Adrenal gland (tissue), 12 donors: Measurements from ENCODE around the gene SHANK3. TPM values are rescaled to one million over a fixed set of nuclear protein-coding genes. Genes with fewer than 3 reads are reported as not detected.

ENCODE experiments used
- DNase-seq, 7 donors: peaks; one replicate each; pipeline ENCODE4 v3.0.0-alpha.2; 2019 to 2020
- H3K27ac ChIP-seq, 5 donors: fragments of 200-600 bp; sonication (generic) in 4 of 5; 1 replicate in 3 of 5; 2 replicates in 2 of 5; pipeline versions ENCODE4 v1.5.1 to v1.8.0; 2016 to 2020; ENCODE audit warnings: mild to moderate bottlenecking in 1 of 5
- H3K27me3 ChIP-seq: fragments of 200-600 bp; 2 replicates; pipeline ENCODE4 v1.8.0; 2021
- H3K36me3 ChIP-seq, 2 donors: fragments of 200-600 bp; replicated peaks in 1 of 2; 1 replicate in 1 of 2; 2 replicates in 1 of 2; pipeline versions ENCODE4 v1.5.1 to v1.8.0; 2018 to 2022
- H3K4me1 ChIP-seq, 2 donors: fragments of 200-600 bp; replicated peaks in 1 of 2; 1 replicate in 1 of 2; 2 replicates in 1 of 2; pipeline versions ENCODE4 v1.5.1 to v1.8.0; 2018 to 2021
- H3K4me3 ChIP-seq, 4 donors: fragments of 200-600 bp; sonication (generic) in 3 of 4; one replicate each; pipeline ENCODE4 v1.5.1; 2016 to 2018
- H3K9me3 ChIP-seq, 3 donors: fragments of 200-600 bp; sonication (generic) in 1 of 3; replicated peaks in 1 of 3; 1 replicate in 2 of 3; 2 replicates in 1 of 3; pipeline versions ENCODE4 v1.5.1 to v1.8.0; 2016 to 2021
- POLR2A ChIP-seq, 2 donors: fragments of 450-650 bp; IDR thresholded peaks; one replicate each; pipeline ENCODE4 v1.6.1; 2017; ENCODE audit warnings: antibody characterized with exemption in 2 of 2, mild to moderate bottlenecking in 2 of 2, moderate library complexity in 1 of 2
- WGBS, 4 donors: extraction: QIAGEN DNeasy Blood & Tissue Kit in 2 of 4; methylation state at CpG; one replicate each; pipeline versions ENCODE4 v1.1.5 to v1.1.7; 2013 to 2017; 5-methylcytosine and 5-hydroxymethylcytosine counted together
- intact Hi-C, 2 donors: fragments of 100-400 bp; cut with DNase I; formaldehyde crosslinking; loops; one replicate each; pipeline versions ENCODE4 v1.14.1 to v1.15.0; 2022 to 2023
- polyA plus RNA-seq, 3 donors: library from polyadenylated mRNA; stranded (reverse); fragments of 200-250 nt in 2 of 3; fragments of 350-450 nt in 1 of 3; fragmentation: Illumina TruSeq in 1 of 3; extraction: RNeasy Lipid Tissue Mini Kit (QIAGEN cat#74804) in 1 of 3; gene quantifications; one replicate each; pipeline ENCODE4 v1.2.3, GENCODE V29; 2013 to 2014
- total RNA-seq, 9 donors: library from RNA; depleted of rRNA in 4 of 9; stranded (reverse); fragments of >200 nt in 4 of 9; fragments of 120-200 nt in 1 of 9; fragmentation: NEBNext Ultra II Directional in 1 of 9; extraction: Animal tissue kit (Norgen Biotek cat#: 25700) in 1 of 9; gene quantifications; one replicate each; pipeline versions ENCODE4 v1.1.0 to v1.2.4, GENCODE V29; 2013 to 2023
- TF ChIP-seq, protein P1 (sequence below), 6 experiments: fragments of 450-650 bp in 4 of 6; fragments of 200-600 bp in 2 of 6; sonication (generic) in 1 of 6; IDR thresholded peaks; 1 replicate in 5 of 6; 2 replicates in 1 of 6; pipeline versions ENCODE4 v1.5.1 to v1.8.0; 2016 to 2021; ENCODE audit warnings: antibody characterized with exemption in 6 of 6, mild to moderate bottlenecking in 2 of 6, moderate library complexity in 1 of 6
- donor health status: healthy with polysubstance abuse.
- donor health status: Bipolar disorder and iron deficiency.
- donor health status: DM: yes; HTN: yes; CAD: no.
- donor health status: DM: no; HTN: no; CAD: no.
- donor health status: DM: no; HTN: no; CAD: no.
- donor health status: DM: yes; HTN: yes; CAD: no.

Gene SHANK3
- total and polyA plus RNA-seq, 12 donors = 0.88 to 44.0 (median 9.8) TPM

DNA sequence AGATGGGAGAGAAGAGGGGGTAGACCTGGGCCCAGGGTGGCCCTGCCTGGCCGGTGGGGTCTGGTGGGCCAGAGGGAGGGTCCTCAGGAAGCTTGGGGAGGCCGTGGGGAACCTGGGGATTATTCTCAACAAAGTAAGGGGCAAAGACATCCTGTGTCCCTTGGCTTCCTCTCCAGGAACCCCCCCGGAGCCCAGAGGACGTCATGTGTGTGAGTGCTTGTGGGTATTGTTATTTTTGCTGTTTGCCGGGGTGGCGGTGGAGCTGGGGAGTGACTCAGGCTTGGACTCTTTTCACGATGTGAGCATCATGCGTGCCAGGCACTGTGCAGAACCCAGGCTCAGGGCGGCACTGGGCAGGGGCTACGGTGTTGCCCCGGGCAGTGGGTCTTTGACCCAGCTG lies 982 bp upstream of the SHANK3 start:
- no peaks in the 10 kb centered on the region for H3K36me3 ChIP-seq
- WGBS, 4 donors = 55 to 78% (median 57%) methylated on average over 2 to 11 of the region's 11 CpGs
- H3K4me3 ChIP-seq = no peak overlapping the region
- H3K9me3 ChIP-seq = no peaks in the 10 kb centered on the region
- peaks cover 20% of the 10 kb centered on the region for H3K27me3 ChIP-seq
- TF ChIP-seq POLR2A (IDR thresholded peaks at IDR 0.05) = no peak
- intact Hi-C loops = no loop called here
- peak in 1 of 7 donors; percentile 50 for DNase-seq
- H3K27ac ChIP-seq = peak overlapping the region in 4 of 5 donors; percentile 19 to 85 (median 43)
- peaks cover 0 to 6% of the 10 kb centered on the region in 2 donors for H3K4me1 ChIP-seq

DNA sequence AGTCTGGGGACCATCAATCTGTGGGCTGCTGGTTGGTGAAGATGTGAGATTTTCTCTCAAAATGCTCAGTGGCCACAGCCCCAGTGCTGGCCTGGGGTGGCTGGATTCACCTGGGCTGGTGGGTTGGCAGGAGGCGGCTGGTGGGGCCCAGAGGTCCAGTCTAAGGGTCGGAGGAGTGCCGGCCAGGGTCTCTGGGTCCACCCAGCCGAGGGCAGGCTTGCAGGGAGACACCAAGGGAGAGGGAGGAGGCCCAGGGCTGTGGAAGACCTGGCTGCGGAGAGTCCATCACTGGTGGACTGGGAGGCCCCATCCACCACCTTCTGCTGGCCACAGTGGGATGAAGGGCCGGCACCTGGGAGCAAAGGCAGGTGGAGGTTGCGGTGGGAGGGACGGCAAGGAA lies 582 bp upstream of the SHANK3 start:
- WGBS, 4 donors = 70 to 87% (median 77%) methylated on average over 7 to 8 of the region's 8 CpGs
- H3K27me3 ChIP-seq = peaks cover 20% of the 10 kb centered on the region
- H3K4me3 ChIP-seq = no peak overlapping the region
- H3K27ac ChIP-seq = peak overlapping the region in 3 of 5 donors; percentile 23 to 85 (median 63)
- H3K9me3 ChIP-seq = no peaks in the 10 kb centered on the region
- peaks cover 0 to 6% of the 10 kb centered on the region in 2 donors for H3K4me1 ChIP-seq
- no peaks in the 10 kb centered on the region for H3K36me3 ChIP-seq
- TF ChIP-seq, protein P1, sequence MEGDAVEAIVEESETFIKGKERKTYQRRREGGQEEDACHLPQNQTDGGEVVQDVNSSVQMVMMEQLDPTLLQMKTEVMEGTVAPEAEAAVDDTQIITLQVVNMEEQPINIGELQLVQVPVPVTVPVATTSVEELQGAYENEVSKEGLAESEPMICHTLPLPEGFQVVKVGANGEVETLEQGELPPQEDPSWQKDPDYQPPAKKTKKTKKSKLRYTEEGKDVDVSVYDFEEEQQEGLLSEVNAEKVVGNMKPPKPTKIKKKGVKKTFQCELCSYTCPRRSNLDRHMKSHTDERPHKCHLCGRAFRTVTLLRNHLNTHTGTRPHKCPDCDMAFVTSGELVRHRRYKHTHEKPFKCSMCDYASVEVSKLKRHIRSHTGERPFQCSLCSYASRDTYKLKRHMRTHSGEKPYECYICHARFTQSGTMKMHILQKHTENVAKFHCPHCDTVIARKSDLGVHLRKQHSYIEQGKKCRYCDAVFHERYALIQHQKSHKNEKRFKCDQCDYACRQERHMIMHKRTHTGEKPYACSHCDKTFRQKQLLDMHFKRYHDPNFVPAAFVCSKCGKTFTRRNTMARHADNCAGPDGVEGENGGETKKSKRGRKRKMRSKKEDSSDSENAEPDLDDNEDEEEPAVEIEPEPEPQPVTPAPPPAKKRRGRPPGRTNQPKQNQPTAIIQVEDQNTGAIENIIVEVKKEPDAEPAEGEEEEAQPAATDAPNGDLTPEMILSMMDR (IDR thresholded peaks at IDR 0.05) = no peak
- intact Hi-C loops = no loop called here
- no peak for DNase-seq

DNA sequence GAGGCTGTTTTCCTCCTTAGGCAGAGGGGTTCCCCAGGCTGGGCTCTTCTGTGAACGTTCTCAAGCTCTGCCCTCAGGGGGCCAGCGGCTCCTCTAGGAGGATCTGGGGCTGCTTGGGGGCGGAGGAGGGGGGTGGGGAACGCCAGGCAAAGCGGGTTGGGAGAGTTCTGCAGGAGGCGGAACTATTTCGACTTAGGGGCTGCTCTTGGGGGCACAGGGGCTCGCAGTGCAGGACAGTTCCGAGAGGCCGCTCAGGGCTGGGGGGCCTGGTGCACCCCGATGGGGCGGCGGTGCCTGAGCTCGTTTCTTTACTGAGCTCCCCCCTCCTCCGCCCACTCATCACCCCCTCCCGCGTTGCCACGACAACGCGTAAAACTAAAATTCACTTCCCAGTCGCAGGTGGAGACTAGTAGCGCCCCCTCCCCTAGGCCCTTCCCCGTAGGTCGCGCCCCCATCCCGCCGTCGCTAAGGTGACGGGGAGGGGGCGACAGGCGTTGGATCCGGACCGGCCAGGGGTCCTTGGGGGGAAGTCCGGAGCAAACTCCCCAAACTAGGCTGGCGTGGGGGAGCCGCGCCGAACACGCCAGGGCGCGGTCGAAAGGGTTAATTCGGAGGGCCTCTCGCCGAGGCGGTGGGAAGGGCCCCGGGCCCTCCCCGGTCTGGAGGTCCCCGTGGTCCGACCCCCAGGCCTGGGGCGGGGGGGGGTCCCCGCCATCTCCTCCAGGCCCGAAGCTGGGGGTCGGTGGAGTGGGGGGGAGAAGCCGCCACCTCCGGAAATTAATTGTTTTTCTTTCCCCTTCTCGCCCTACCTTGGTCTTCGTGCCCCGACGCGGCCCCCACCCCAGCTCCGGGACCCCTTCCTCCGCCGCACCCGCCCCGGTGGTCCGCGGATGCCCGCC lies 857 bp downstream of the SHANK3 start:
- peak in 1 of 7 donors; percentile 37 for DNase-seq
- H3K9me3 ChIP-seq = no peaks in the 10 kb centered on the region
- TF ChIP-seq, protein P1 (IDR thresholded peaks at IDR 0.05) = no peak
- TF ChIP-seq POLR2A (IDR thresholded peaks at IDR 0.05) = no peak
- WGBS, 4 donors = 3 to 5% (median 4%) methylated on average over 31 to 68 of the region's 69 CpGs
- H3K36me3 ChIP-seq = no peaks in the 10 kb centered on the region
- intact Hi-C loops = no loop called here
- peaks cover 0 to 6% of the 10 kb centered on the region in 2 donors for H3K4me1 ChIP-seq
- peak overlapping the region in 4 of 5 donors; percentile 3 to 79 (median 23) for H3K27ac ChIP-seq
- H3K27me3 ChIP-seq = peaks cover 14% of the 10 kb centered on the region
- peak overlapping the region in 1 of 4 donors; percentile 47 for H3K4me3 ChIP-seq

DNA sequence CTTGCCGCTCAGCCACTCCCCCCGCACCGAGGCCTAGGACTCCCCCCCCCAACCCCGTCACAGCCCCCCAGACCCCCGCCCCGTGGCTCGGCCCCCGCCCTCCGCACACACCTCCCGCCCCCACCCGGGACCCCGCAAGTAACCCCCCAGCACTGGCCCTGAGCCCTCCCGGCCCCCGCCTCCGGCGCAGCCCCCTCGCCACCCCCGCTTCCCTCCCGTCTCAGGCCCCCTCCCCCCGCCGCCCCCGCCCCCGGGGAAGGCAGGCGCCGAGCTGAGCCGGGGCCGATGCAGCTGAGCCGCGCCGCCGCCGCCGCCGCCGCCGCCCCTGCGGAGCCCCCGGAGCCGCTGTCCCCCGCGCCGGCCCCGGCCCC lies 1.5 kb downstream of the SHANK3 start:
- DNase-seq = no peak
- intact Hi-C loops = no loop called here
- no peak for TF ChIP-seq POLR2A (IDR thresholded peaks at IDR 0.05)
- TF ChIP-seq, protein P1 (IDR thresholded peaks at IDR 0.05) = no peak
- H3K27me3 ChIP-seq = peaks cover 9% of the 10 kb centered on the region
- peaks cover 0 to 6% of the 10 kb centered on the region in 2 donors for H3K4me1 ChIP-seq
- H3K27ac ChIP-seq = peak overlapping the region in 1 of 5 donors; percentile 79
- H3K4me3 ChIP-seq = peak overlapping the region in 1 of 4 donors; percentile 47
- no peaks in the 10 kb centered on the region for H3K9me3 ChIP-seq
- WGBS, 4 donors = 0 to 7% (median 2%) methylated on average over 1 to 33 of the region's 43 CpGs
- H3K36me3 ChIP-seq = no peaks in the 10 kb centered on the region
